Fibroblast of lung (primary cell): ENCODE results near the gene STARD7. TPM values are rescaled to one million over a fixed set of nuclear protein-coding genes. Genes with fewer than 3 reads are reported as not detected.

ENCODE experiments used
- DNase-seq, 2 donors: peaks; one replicate each; pipeline versions ENCODE4 v3.0.0 to v3.0.0-alpha.2; 2010; ENCODE audit warnings: low read depth in 2 of 2
- H2AFZ ChIP-seq: 2 replicates; pipeline ENCODE4 v1.5.1; 2012; ENCODE audit warnings: low read length, control low read depth, inconsistent platforms
- H3K27ac ChIP-seq: 2 replicates; pipeline ENCODE4 v1.5.1; 2011; ENCODE audit warnings: low read length, control low read depth; ENCODE audit not compliant: insufficient read depth
- H3K27me3 ChIP-seq: 2 replicates; pipeline ENCODE4 v1.5.1; 2011; ENCODE audit warnings: mild to moderate bottlenecking, low read length; ENCODE audit not compliant: control insufficient read depth, insufficient read depth
- H3K36me3 ChIP-seq: 2 replicates; pipeline ENCODE4 v1.5.1; 2011; ENCODE audit warnings: low read length; ENCODE audit not compliant: control insufficient read depth, insufficient read depth
- H3K4me1 ChIP-seq: 2 replicates; pipeline ENCODE4 v1.5.1; 2011; ENCODE audit warnings: low read length; ENCODE audit not compliant: control insufficient read depth, insufficient read depth; ENCODE audit errors: extremely low read depth
- H3K4me2 ChIP-seq: 2 replicates; pipeline ENCODE4 v1.5.1; 2011; ENCODE audit warnings: low read length, control low read depth; ENCODE audit not compliant: insufficient read depth; ENCODE audit errors: extremely low read depth
- H3K4me3 ChIP-seq, 4 experiments: fragments of 200-600 bp in 1 of 4; sonication (generic) in 1 of 4; replicated peaks in 1 of 4; 2 replicates each; pipeline ENCODE4 v1.5.1; 2011 to 2016; ENCODE audit warnings: low read length in 4 of 4, low read depth in 3 of 4, mild to moderate bottlenecking in 3 of 4, control low read depth in 2 of 4, inconsistent platforms in 1 of 4, mixed read lengths in 1 of 4; ENCODE audit not compliant: insufficient read depth in 1 of 4; ENCODE audit errors: control extremely low read depth in 1 of 4
- H3K79me2 ChIP-seq: 2 replicates; pipeline ENCODE4 v1.5.1; 2012; ENCODE audit warnings: mild to moderate bottlenecking, low read length, inconsistent platforms; ENCODE audit not compliant: control insufficient read depth, insufficient read depth
- H3K9ac ChIP-seq: 2 replicates; pipeline ENCODE4 v1.5.1; 2011; ENCODE audit warnings: mild to moderate bottlenecking, low read length, control low read depth; ENCODE audit not compliant: insufficient read depth
- H3K9me3 ChIP-seq: 2 replicates; pipeline ENCODE4 v1.5.1; 2012; ENCODE audit warnings: low read depth, low read length; ENCODE audit not compliant: control insufficient read depth, insufficient read depth
- H4K20me1 ChIP-seq: 2 replicates; pipeline ENCODE4 v1.5.1; 2011; ENCODE audit warnings: low read length; ENCODE audit not compliant: control insufficient read depth, insufficient read depth; ENCODE audit errors: extremely low read depth
- EZH2 ChIP-seq: IDR thresholded peaks from 2 replicates; pipeline ENCODE4 v1.5.1; 2012; ENCODE audit warnings: low read length, control low read depth, mild to moderate bottlenecking; ENCODE audit errors: missing control alignments
- polyA plus RNA-seq, 2 donors: library from polyadenylated mRNA; depleted of rRNA in 1 of 2; stranded (reverse) in 1 of 2; unstranded in 1 of 2; fragments of >200 nt; gene quantifications; 2 replicates each; pipeline ENCODE4 v1.2.1, GENCODE V29; 2011 to 2012; ENCODE audit warnings: missing spikeins in 1 of 2
- total RNA-seq: library from RNA; depleted of rRNA; stranded (reverse); fragments of >200 nt; gene quantifications from 2 replicates; pipeline ENCODE4 v1.2.1, GENCODE V29; 2014
- TF ChIP-seq, protein P1 (sequence below), 2 donors: IDR thresholded peaks in 1 of 2; conservative IDR thresholded peaks in 1 of 2; 1 replicate in 1 of 2; 2 replicates in 1 of 2; pipeline ENCODE4 v1.5.1; 2011 to 2012; ENCODE audit warnings: low read length in 2 of 2, control low read depth in 1 of 2, inconsistent platforms in 1 of 2, low read depth in 1 of 2, mild to moderate bottlenecking in 1 of 2

STARD7 gene
- total and polyA plus RNA-seq, 2 donors (not counting 1 experiment from before 2014, with no cell fraction given) = 109 to 121 TPM

DNA sequence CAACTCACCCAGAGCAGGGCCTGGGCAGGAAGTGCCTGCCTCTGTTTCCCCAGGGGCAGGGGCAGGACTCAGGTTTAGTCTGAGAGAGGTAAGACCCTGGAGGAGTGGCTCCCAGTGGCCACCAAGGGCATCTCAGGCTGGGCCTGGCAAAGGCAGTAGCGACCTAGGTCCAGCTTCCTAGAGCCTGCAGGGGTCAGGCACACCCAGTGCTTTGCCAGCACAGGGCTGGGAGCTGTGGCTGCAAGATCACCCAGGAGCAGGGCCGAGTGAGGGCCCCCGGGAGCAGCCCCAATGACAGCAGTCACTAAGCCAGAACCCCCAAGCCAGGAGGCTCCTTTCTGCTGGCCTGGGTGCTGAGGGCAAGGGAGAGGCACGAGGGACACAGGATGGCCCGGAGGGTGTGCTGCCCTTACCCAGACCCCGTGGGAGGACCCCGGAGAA, 54.6 kb downstream of the STARD7 start:
- no peak overlapping the region for H2AFZ ChIP-seq
- no peaks in the 10 kb centered on the region for H3K9me3 ChIP-seq
- H3K4me2 ChIP-seq = no peak overlapping the region
- H3K4me3 ChIP-seq = no peak overlapping the region
- H3K4me1 ChIP-seq = no peaks in the 10 kb centered on the region
- no peak for TF ChIP-seq EZH2
- TF ChIP-seq, protein P1, sequence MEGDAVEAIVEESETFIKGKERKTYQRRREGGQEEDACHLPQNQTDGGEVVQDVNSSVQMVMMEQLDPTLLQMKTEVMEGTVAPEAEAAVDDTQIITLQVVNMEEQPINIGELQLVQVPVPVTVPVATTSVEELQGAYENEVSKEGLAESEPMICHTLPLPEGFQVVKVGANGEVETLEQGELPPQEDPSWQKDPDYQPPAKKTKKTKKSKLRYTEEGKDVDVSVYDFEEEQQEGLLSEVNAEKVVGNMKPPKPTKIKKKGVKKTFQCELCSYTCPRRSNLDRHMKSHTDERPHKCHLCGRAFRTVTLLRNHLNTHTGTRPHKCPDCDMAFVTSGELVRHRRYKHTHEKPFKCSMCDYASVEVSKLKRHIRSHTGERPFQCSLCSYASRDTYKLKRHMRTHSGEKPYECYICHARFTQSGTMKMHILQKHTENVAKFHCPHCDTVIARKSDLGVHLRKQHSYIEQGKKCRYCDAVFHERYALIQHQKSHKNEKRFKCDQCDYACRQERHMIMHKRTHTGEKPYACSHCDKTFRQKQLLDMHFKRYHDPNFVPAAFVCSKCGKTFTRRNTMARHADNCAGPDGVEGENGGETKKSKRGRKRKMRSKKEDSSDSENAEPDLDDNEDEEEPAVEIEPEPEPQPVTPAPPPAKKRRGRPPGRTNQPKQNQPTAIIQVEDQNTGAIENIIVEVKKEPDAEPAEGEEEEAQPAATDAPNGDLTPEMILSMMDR (conservative IDR thresholded peaks at IDR 0.05 in 1 of 2, IDR thresholded peaks at IDR 0.05 in 1 of 2; ENCODE audit: low read depth in 1 of 2, low read length in 2 of 2) = no peak
- no peaks in the 10 kb centered on the region for H3K79me2 ChIP-seq
- H3K9ac ChIP-seq = no peak overlapping the region
- H4K20me1 ChIP-seq = no peaks in the 10 kb centered on the region
- H3K27ac ChIP-seq = no peak overlapping the region
- peaks cover 7% of the 10 kb centered on the region for H3K27me3 ChIP-seq
- no peaks in the 10 kb centered on the region for H3K36me3 ChIP-seq
- DNase-seq = no peak

DNA sequence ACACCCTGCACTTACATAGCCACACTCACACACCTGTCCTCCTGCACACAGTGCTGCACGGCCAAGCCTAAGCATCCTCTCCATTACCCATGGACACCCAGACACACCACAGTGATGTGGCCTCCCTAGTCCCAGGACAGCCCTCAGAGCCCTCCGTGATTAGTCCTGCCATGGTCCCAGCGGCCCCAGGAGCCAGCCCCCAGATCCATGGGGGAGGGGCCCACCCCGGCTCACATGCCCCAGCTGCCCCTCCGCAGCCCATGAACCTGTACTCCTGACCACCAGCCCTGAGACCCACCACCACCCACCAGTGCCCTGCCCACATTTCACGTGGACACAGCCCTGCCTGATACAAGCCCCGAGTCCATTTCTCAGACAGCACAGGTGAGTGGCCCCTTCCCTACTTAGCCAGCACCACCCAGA, 55.3 kb downstream of the STARD7 start:
- Histone ChIP-seq H3K9me3 (no peaks in the 10 kb centered on the region), H3K79me2 (no peaks in the 10 kb centered on the region), H4K20me1 (no peaks in the 10 kb centered on the region), H3K4me2 (no peak overlapping the region), H2AFZ (no peak overlapping the region), H3K9ac (no peak overlapping the region), H3K4me3 (no peak overlapping the region), H3K27ac (no peak overlapping the region), H3K27me3 (peaks cover 5% of the 10 kb centered on the region), H3K4me1 (peaks cover 4% of the 10 kb centered on the region), H3K36me3 (no peaks in the 10 kb centered on the region)
- no peak for DNase-seq
- TF ChIP-seq EZH2 = no peak
- TF ChIP-seq, protein P1 (conservative IDR thresholded peaks at IDR 0.05 in 1 of 2, IDR thresholded peaks at IDR 0.05 in 1 of 2; ENCODE audit: low read depth in 1 of 2, low read length in 2 of 2) = no peak

DNA sequence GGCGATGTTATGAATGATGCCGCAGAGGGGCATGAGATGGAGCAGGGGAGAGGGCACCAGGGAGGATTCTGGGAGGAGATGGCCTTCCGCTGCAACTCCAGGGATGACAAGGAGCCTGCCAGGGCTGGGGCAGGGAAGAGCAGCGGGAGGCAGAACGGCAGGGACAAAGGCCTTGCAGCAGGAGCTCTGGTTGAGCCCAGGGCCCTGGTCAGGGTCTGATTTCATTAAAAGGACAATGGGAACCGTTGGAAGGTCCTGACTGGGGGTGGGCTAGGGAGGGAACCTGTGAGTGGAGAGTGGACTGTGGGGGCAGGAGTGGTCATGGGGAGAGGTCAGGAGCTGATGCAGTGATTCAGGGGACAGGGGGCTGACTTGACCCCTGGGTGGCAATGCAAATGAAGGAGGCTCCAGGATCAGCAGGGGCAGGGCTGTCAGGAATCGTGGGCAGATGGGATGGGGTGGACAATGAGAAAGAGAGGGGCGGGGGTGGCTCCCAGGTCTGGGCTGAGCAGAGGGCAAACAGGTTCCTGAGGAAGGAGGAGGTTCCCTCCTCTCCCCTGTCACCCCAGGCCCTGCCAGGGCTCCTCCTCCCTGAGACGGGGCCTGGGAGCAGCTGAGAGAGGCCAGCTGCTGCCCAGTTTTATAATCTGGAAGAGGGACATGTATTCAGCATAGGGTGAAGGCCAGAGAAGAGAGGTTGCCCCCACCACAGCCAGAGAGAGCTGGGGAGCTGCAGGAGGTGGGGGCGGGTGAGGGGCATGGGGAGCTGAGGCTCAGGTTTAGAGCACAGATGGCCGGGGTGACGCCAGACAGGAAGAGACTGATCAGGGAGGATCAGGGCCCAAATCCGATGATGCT, 56.1 kb downstream of the STARD7 start:
- Histone ChIP-seq H3K9ac (no peak overlapping the region), H3K79me2 (no peaks in the 10 kb centered on the region), H3K36me3 (no peaks in the 10 kb centered on the region), H3K4me1 (peaks cover 4% of the 10 kb centered on the region), H2AFZ (no peak overlapping the region), H3K27ac (no peak overlapping the region), H3K9me3 (no peaks in the 10 kb centered on the region), H3K4me2 (no peak overlapping the region), H3K27me3 (peaks cover 4% of the 10 kb centered on the region), H4K20me1 (no peaks in the 10 kb centered on the region), H3K4me3 (no peak overlapping the region)
- TF ChIP-seq EZH2 = no peak
- TF ChIP-seq, protein P1 (conservative IDR thresholded peaks at IDR 0.05 in 1 of 2, IDR thresholded peaks at IDR 0.05 in 1 of 2; ENCODE audit: low read depth in 1 of 2, low read length in 2 of 2) = no peak
- no peak for DNase-seq
